Activated naive CD4-positive, alpha-beta T cell treated with anti-CD3 and anti-CD28 coated beads, Interleukin-2, amount 50 U/mL, for 24 hours (primary cell): ENCODE data around the gene TTLL5.
"Not testable (repeated sequence)": the region's sequence is repeated elsewhere in the genome, so short reads cannot be mapped to it uniquely, and the experiment has no call there.

Source experiments
- H3K27ac Mint-ChIP-seq: one replicate; pipeline ENCODE4 v1.8.0; 2021; ENCODE audit warnings: mild to moderate bottlenecking, mixed read lengths
- H3K27me3 Mint-ChIP-seq: one replicate; pipeline ENCODE4 v1.8.0; 2021; ENCODE audit warnings: mixed read lengths
- H3K36me3 Mint-ChIP-seq: one replicate; pipeline ENCODE4 v1.8.0; 2021; ENCODE audit warnings: mixed read lengths
- H3K4me1 Mint-ChIP-seq: one replicate; pipeline ENCODE4 v1.8.0; 2021; ENCODE audit warnings: mixed read lengths
- H3K4me3 Mint-ChIP-seq: one replicate; pipeline ENCODE4 v1.8.0; 2021; ENCODE audit warnings: mild to moderate bottlenecking, mixed read lengths
- H3K9me3 Mint-ChIP-seq: one replicate; pipeline ENCODE4 v1.8.0; 2021; ENCODE audit warnings: mixed read lengths

The TTLL5 gene

DNA sequence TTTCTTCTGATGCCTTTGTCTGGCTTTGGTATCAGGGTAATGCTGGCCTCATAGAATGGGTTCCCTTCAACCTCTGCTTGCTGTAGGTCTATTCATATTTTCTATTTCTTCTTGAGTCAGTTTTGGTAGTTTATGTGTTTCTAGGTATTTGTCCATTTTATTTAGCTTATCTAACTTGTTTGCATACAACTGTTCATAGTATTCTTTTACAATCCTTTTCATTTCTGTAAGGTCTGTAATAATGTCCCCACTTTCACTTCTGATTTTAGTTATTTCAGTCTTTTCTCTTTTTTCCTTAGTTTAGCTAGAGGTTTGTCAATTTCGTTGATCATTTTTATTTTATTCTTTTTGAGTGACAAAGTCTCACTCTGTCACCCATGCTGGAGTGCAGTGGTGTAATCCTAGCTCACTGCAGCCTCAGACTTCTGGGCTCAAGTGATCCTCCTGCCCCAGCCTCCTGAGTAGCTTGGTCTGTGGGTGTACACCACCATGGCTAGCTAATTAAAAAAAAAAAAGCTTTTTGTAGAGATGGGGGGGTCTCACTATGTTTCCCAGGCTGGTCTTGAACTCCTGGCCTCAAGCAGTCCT is 11.7 kb downstream of the TTLL5 start:
- no peaks in the 10 kb centered on the region for H3K9me3 Mint-ChIP-seq
- no peak overlapping the region for H3K4me3 Mint-ChIP-seq
- H3K27ac Mint-ChIP-seq = no peak overlapping the region
- H3K27me3 Mint-ChIP-seq = no peaks in the 10 kb centered on the region
- H3K4me1 Mint-ChIP-seq = peaks cover 3% of the 10 kb centered on the region
- peaks cover 34% of the 10 kb centered on the region for H3K36me3 Mint-ChIP-seq

DNA sequence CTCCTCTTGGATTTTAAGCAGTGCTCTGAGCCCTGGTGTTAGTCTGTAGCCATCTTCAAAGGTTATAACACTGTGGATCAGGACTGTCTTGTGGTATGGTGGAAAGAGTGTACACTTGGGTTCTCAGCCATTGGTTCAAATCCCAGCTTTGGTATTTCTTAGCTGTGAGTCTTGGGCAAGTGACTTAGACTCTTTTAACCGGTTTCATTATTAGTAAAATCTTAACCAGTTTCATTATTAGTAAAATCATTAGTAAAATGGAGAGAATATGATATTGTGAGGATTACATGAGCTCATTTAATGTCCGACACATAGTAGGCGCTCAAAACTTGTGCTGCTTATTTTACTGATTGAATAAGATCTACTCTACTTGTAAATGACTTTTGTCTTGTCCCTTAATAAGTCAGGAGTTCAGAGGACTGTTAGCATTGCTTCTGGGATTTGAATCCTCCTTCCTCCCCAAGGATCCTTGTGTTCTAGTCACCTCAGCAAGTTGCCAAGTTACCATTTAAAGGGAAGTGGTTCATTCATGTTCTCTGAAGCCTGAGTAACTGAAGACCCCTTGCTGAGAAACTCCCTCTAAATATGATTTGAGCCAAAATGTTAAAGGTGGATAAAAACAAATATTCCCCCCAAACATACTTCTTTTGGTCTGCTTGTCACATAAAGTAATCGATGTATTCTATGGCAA is 12.4 kb downstream of the TTLL5 start:
- Mint-ChIP-seq H3K27ac (no peak overlapping the region), H3K9me3 (no peaks in the 10 kb centered on the region), H3K4me3 (no peak overlapping the region), H3K4me1 (peaks cover 3% of the 10 kb centered on the region), H3K36me3 (peaks cover 34% of the 10 kb centered on the region), H3K27me3 (no peaks in the 10 kb centered on the region)

GRCh38 chr14:75675265-75675960 is 14.4 kb downstream of the TTLL5 start:
- Mint-ChIP-seq H3K4me1 (peaks cover 3% of the 10 kb centered on the region), H3K9me3 (no peaks in the 10 kb centered on the region), H3K36me3 (peaks cover 27% of the 10 kb centered on the region), H3K27me3 (no peaks in the 10 kb centered on the region), H3K4me3 (no peak overlapping the region), H3K27ac (no peak overlapping the region)

DNA sequence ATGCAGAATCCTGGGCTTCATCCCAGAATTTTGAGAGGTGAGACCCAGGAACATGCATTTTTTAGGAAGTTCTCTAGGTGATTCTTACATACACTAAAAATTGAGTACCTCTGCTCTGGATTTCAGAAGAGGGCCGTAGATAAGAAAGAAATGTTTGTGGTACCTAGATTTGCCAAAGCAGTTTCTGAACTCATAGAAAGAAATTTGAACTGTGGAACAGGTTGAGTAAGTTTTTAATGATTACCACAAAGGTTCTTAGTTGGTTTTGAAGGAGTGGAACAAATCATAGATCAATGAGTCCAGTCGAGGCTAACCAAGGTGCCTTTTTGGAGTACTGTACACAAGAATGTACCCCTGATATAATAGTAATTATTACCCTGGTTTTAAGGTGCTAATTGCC is 24.9 kb downstream of the TTLL5 start:
- H3K27me3 Mint-ChIP-seq = no peaks in the 10 kb centered on the region
- H3K9me3 Mint-ChIP-seq = no peaks in the 10 kb centered on the region
- peaks cover 30% of the 10 kb centered on the region for H3K36me3 Mint-ChIP-seq
- H3K27ac Mint-ChIP-seq = no peak overlapping the region
- H3K4me3 Mint-ChIP-seq = no peak overlapping the region
- peaks cover 11% of the 10 kb centered on the region for H3K4me1 Mint-ChIP-seq

DNA sequence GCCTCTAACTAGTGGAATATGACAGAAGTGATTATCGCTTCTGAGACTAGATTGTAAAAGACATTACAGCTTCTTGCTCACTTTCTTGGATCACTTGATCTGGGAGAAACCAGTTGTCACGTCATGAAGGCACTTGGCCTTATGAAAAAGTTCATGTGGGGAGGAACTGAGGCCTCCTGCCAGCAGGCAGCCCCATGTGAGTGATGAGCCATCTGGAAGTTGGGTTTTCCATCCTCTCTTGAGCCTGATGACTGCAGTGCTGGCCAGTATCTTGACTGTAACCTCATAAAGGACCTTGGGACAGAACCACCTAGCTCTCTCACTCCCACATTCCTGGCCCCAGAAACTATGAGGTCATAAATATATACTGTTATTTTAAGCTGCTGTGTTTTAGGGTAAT is 28.0 kb downstream of the TTLL5 start:
- H3K9me3 Mint-ChIP-seq = no peaks in the 10 kb centered on the region
- no peaks in the 10 kb centered on the region for H3K27me3 Mint-ChIP-seq
- H3K27ac Mint-ChIP-seq = no peak overlapping the region
- H3K36me3 Mint-ChIP-seq = peaks cover 40% of the 10 kb centered on the region
- H3K4me1 Mint-ChIP-seq = peaks cover 11% of the 10 kb centered on the region
- no peak overlapping the region for H3K4me3 Mint-ChIP-seq

- H3K36me3 Mint-ChIP-seq = peaks cover 37% of the 10 kb centered on the region
- peak overlapping the region; percentile 25 for H3K27ac Mint-ChIP-seq
- no peaks in the 10 kb centered on the region for H3K9me3 Mint-ChIP-seq
- H3K4me3 Mint-ChIP-seq = no peak overlapping the region
- H3K4me1 Mint-ChIP-seq = peaks cover 11% of the 10 kb centered on the region
- H3K27me3 Mint-ChIP-seq = no peaks in the 10 kb centered on the region
These were observed 29.0 kb downstream of the TTLL5 start for GRCh38 chr14:75690010-75690409.

DNA sequence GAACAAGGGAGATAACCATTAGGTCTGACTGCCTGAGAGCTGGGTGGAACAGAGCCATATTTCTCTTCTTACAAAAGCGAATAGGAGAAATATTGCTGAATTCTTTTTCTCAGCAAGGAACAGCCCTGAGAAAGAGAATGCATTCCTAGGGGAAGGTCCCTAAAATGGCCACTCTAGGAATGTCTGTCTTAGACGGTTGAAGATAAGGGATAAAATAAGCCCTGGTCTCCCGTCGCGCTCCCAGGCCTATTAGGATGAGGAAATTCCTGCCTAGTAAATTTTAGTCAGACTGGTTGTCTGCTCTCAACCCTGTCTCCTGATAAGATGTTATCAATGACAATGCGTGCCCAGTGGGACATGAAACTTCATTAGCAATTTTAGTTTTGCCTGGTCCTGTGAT is 34.0 kb downstream of the TTLL5 start:
- not testable (repeated sequence) for H3K4me3 Mint-ChIP-seq, H3K4me1 Mint-ChIP-seq, H3K27ac Mint-ChIP-seq, H3K9me3 Mint-ChIP-seq, H3K27me3 Mint-ChIP-seq
- H3K36me3 Mint-ChIP-seq = peaks cover 38% of the 10 kb centered on the region

- Mint-ChIP-seq H3K27me3 (no peaks in the 10 kb centered on the region), H3K4me1 (no peaks in the 10 kb centered on the region), H3K4me3 (no peak overlapping the region), H3K9me3 (no peaks in the 10 kb centered on the region), H3K27ac (no peak overlapping the region), H3K36me3 (peaks cover 34% of the 10 kb centered on the region)
These were observed 36.3 kb downstream of the TTLL5 start for GRCh38 chr14:75697386-75697785.

- Mint-ChIP-seq H3K27me3 (no peaks in the 10 kb centered on the region), H3K4me3 (no peak overlapping the region), H3K36me3 (peaks cover 28% of the 10 kb centered on the region), H3K27ac (no peak overlapping the region), H3K4me1 (no peaks in the 10 kb centered on the region), H3K9me3 (no peaks in the 10 kb centered on the region)
These were observed 36.9 kb downstream of the TTLL5 start for GRCh38 chr14:75697918-75698317.

GRCh38 chr14:75699331-75699730 is 38.3 kb downstream of the TTLL5 start:
- no peak overlapping the region for H3K4me3 Mint-ChIP-seq
- no peaks in the 10 kb centered on the region for H3K27me3 Mint-ChIP-seq
- H3K4me1 Mint-ChIP-seq = no peaks in the 10 kb centered on the region
- H3K36me3 Mint-ChIP-seq = peaks cover 21% of the 10 kb centered on the region
- H3K27ac Mint-ChIP-seq = no peak overlapping the region
- no peaks in the 10 kb centered on the region for H3K9me3 Mint-ChIP-seq

DNA sequence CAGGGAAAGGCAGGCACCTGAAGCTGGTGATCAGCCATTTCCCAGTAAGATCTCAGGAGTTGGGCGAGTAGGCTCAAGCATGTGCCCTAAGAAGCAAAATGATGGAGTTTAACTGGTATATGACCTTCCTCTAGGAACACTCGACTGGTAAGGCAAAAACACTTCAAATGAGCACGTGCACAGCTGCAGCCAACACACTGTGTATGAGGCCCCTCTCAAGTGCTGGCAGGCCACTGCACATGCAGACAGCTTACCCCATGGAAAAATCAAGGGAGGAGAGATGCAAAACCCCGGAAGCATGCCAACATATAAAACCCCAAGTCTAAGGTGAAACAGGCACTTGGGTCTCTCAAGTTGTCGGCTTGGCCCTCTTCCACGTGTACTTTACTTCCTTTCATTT is 39.2 kb downstream of the TTLL5 start:
- no peak overlapping the region for H3K27ac Mint-ChIP-seq
- no peaks in the 10 kb centered on the region for H3K27me3 Mint-ChIP-seq
- no peaks in the 10 kb centered on the region for H3K9me3 Mint-ChIP-seq
- no peak overlapping the region for H3K4me3 Mint-ChIP-seq
- no peaks in the 10 kb centered on the region for H3K4me1 Mint-ChIP-seq
- peaks cover 16% of the 10 kb centered on the region for H3K36me3 Mint-ChIP-seq

GRCh38 chr14:75702122-75702521 is 41.1 kb downstream of the TTLL5 start:
- Mint-ChIP-seq H3K27ac (no peak overlapping the region), H3K27me3 (no peaks in the 10 kb centered on the region), H3K4me3 (no peak overlapping the region), H3K4me1 (no peaks in the 10 kb centered on the region), H3K9me3 (no peaks in the 10 kb centered on the region), H3K36me3 (peaks cover 15% of the 10 kb centered on the region)

GRCh38 chr14:75702616-75703261 is 41.7 kb downstream of the TTLL5 start:
- H3K27me3 Mint-ChIP-seq = no peaks in the 10 kb centered on the region
- no peak overlapping the region for H3K4me3 Mint-ChIP-seq
- peaks cover 16% of the 10 kb centered on the region for H3K36me3 Mint-ChIP-seq
- no peaks in the 10 kb centered on the region for H3K9me3 Mint-ChIP-seq
- no peak overlapping the region for H3K27ac Mint-ChIP-seq
- no peaks in the 10 kb centered on the region for H3K4me1 Mint-ChIP-seq

GRCh38 chr14:75703467-75703866 is 42.4 kb downstream of the TTLL5 start:
- no peaks in the 10 kb centered on the region for H3K27me3 Mint-ChIP-seq
- H3K4me3 Mint-ChIP-seq = no peak overlapping the region
- no peaks in the 10 kb centered on the region for H3K9me3 Mint-ChIP-seq
- H3K27ac Mint-ChIP-seq = no peak overlapping the region
- no peaks in the 10 kb centered on the region for H3K4me1 Mint-ChIP-seq
- peaks cover 16% of the 10 kb centered on the region for H3K36me3 Mint-ChIP-seq

GRCh38 chr14:75705014-75705413 is 44.0 kb downstream of the TTLL5 start:
- Mint-ChIP-seq H3K27ac (no peak overlapping the region), H3K4me3 (no peak overlapping the region), H3K4me1 (no peaks in the 10 kb centered on the region), H3K9me3 (no peaks in the 10 kb centered on the region), H3K27me3 (no peaks in the 10 kb centered on the region), H3K36me3 (peaks cover 13% of the 10 kb centered on the region)

GRCh38 chr14:75709207-75709812 is 48.3 kb downstream of the TTLL5 start:
- Mint-ChIP-seq H3K36me3 (peaks cover 4% of the 10 kb centered on the region), H3K27me3 (no peaks in the 10 kb centered on the region), H3K4me1 (no peaks in the 10 kb centered on the region), H3K4me3 (no peak overlapping the region), H3K27ac (no peak overlapping the region), H3K9me3 (no peaks in the 10 kb centered on the region)
